ENCODE results near the gene RSAD1.

DNA sequence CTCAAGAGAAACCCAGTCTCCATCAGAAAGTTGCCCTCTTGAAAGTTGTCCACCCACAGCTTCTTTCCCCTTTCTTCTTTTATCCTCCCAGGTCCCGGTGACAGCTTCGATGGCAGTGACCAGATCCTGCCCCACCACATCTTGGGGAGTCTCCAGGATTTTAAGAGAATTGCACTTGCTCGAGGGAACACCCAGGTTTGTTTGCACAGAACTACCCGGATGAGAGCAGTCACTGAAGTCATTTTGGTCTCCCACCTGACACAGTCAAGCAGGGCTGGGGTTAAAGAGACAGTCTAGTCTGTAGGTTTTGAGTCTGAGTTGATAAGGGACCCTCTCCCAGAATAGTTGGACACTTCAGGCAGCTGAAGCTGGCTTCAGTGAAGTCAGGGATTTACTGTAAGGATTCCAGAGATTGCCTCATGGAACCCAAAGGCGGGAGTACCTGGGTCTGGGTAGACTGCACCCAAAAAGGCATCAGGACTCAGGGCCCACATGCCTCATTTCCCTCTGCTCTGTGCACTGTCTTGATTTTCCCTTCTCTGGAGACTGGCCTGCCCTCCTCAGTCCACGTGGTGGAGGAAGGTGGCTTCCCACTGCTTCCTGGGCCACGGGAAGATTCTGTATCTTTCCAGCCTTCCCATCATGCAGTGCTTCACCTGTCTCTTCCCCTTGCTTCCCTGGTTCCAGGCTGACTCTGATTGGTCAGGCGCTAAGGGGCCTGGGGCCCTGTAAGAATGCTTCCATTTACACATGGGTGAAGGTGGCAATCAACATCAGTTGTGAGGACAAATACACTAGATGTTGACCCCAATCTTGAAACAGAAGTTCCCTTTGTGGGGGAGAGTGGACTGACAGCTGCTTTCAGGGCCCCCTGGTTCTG lies 39.1 kb downstream of the RSAD1 start:
- TF ChIP-seq CTCF (IDR thresholded peaks at IDR 0.05; ENCODE audit: insufficient read depth, low read length, poor library complexity, severe bottlenecking) (no peak), EZH2phosphoT487 (conservative IDR thresholded peaks at IDR 0.05; ENCODE audit: low read length) (no peak)
